ENCODE results near the gene SCRN3. TPM values are rescaled to one million over a fixed set of nuclear protein-coding genes. Genes with fewer than 3 reads are reported as not detected.

Gene SCRN3
- total and polyA plus RNA-seq, 2 of the 4 experiments (the other 2 are of a cell fraction) = 9.9 to 11.4 TPM

GRCh38 chr2:174428214-174428613 is 32.7 kb downstream of the SCRN3 start:
- Histone ChIP-seq H3K9me1 (ENCODE audit: insufficient read depth, low read length) (no peaks in the 10 kb centered on the region), H2AK9ac (replicated peaks; ENCODE audit: low read depth, low read length, poor library complexity) (no peak overlapping the region), H3K4ac (ENCODE audit: low read depth, low read length) (no peak overlapping the region), H3K36me3 (ENCODE audit: control insufficient read depth, insufficient read depth, low read length) (no peaks in the 10 kb centered on the region; the same call in 1 of the 2 replicates), H2BK15ac (ENCODE audit: low read depth, low read length) (no peak overlapping the region), H3K27me3 (ENCODE audit: control insufficient read depth, insufficient read depth, low read length) (no peaks in the 10 kb centered on the region), H2BK20ac (ENCODE audit: low read depth, low read length) (no peak overlapping the region), H2AK5ac (ENCODE audit: low read depth, low read length) (no peak overlapping the region), H4K8ac (ENCODE audit: low read depth in 2 of 2, low read length in 2 of 2) (no peak overlapping the region), H4K20me1 (ENCODE audit: insufficient read depth, low read length) (no peaks in the 10 kb centered on the region), H3K27ac (ENCODE audit: insufficient read depth, low read length) (no peak overlapping the region), H3K9ac (ENCODE audit: low read depth, low read length) (no peak overlapping the region), H3K23ac (ENCODE audit: low read depth, low read length) (no peak overlapping the region), H3K56ac (ENCODE audit: extremely low read depth, insufficient read depth, low read length) (no peak overlapping the region), H3K4me2 (ENCODE audit: low read depth, low read length) (no peak overlapping the region), H3K4me1 (ENCODE audit: control insufficient read depth, insufficient read depth, low read length) (no peaks in the 10 kb centered on the region), H3K9me3 (ENCODE audit: control insufficient read depth, insufficient read depth, low read length) (no peaks in the 10 kb centered on the region), H3K18ac (ENCODE audit: low read depth, low read length) (no peak overlapping the region), H2BK5ac (ENCODE audit: low read depth, low read length, poor library complexity, severe bottlenecking) (no peak overlapping the region), H3K79me1 (ENCODE audit: low read depth in 1 of 2, low read length in 2 of 2) (no peaks in the 10 kb centered on the region), H4K91ac (ENCODE audit: insufficient read depth, low read depth, low read length) (no peak overlapping the region), H2BK120ac (ENCODE audit: low read depth, low read length) (no peak overlapping the region), H3K14ac (replicated peaks; ENCODE audit: low read depth, low read length) (no peak overlapping the region), H3K4me3 (ENCODE audit: insufficient read depth, low read depth, low read length) (no peak overlapping the region), H2AFZ (replicated peaks; ENCODE audit: low read length, poor library complexity) (no peak overlapping the region), H4K5ac (ENCODE audit: low read depth, low read length) (no peak overlapping the region)
- no TSS peak for BruUV-seq (replicated peaks)
- WGBS, 2 experiments (ENCODE audit: extremely low coverage in 2 of 2, insufficient read length in 1 of 2) = no CpG with 5 or more reads among the region's 1 CpG
- intact Hi-C loops (cut with micrococcal nuclease) (no loop called here), in situ Hi-C loops (cut with MboI; ENCODE audit: low sequenced_read_pairs) (no loop called here), dilution Hi-C loops (cut with HindIII; ENCODE audit: low sequenced_read_pairs, unreplicated experiment) (no loop called here)
- TF ChIP-seq CEBPB (IDR thresholded peaks at IDR 0.05; ENCODE audit: low read depth, low read length) = no peak
- no peak for TF ChIP-seq FOS (IDR thresholded peaks at IDR 0.05; ENCODE audit: low read depth, low read length)
- DNase-seq (no peak), ATAC-seq (ENCODE audit: low read depth) (no peak; the same call in 1 of the 2 replicates)
- ChIA-PET POLR2A (ENCODE audit: unreplicated experiment) (no interaction called here), CTCF (no interaction called here)

Measured in IMR-90 (cell line).